Subcutaneous adipose tissue (tissue), 4 donors: ENCODE measurements around the gene SETMAR. TPM values are rescaled to one million over a fixed set of nuclear protein-coding genes. Genes with fewer than 3 reads are reported as not detected.

Experiments used
- total RNA-seq, 4 donors: library from RNA; depleted of rRNA; stranded (reverse); fragments of >200 nt; gene quantifications; one replicate each; pipeline ENCODE4 v1.1.0, GENCODE V29; 2016
- TF ChIP-seq, protein P1 (sequence below): fragments of 450-650 bp; IDR thresholded peaks from one replicate; pipeline ENCODE4 v1.5.1; 2016; ENCODE audit warnings: low read depth, mild to moderate bottlenecking, control low read depth, antibody characterized with exemption, moderate library complexity

Gene SETMAR
- total RNA-seq, 4 donors from 2014 or later: 23.7 to 65.8 (median 46.4) TPM

DNA sequence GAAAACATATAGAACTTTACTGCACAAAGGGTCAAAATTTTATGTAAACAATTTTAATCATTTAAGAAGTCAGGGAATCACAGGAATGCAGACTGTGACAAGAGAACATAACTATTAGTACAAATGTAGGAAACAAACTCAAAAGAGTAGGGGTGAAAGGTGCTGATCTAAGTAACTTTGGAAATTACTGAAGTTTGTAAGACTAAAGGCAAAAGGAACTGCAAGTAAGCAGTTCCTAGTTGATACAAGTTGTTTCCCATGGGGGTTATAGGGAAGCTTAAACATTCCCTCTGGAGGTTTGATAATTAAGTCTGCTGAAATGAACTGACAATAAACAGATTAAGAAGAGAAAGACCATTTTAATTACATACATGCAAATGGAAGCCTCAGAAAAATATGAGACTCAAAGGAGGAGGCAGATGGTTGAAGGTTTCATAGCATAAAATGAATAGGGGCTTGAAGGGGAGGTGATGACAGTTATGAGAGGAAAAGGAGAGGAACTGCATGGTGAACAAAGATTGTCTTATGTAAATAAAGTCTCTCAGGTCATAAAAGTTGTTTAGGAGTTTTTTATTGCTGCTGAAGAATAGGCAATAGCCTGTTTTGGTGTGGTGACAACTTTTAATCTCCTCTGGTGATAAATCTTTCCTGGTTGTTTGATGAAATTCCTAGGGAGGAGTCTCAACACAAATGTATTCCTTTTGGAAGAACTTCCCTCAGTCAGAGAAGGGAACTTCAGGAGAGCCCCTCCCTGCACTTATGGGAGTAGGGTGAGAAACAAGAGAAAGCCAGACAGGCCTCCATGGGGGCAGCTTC, 17.1 kb downstream of the SETMAR start:
- TF ChIP-seq, protein P1, sequence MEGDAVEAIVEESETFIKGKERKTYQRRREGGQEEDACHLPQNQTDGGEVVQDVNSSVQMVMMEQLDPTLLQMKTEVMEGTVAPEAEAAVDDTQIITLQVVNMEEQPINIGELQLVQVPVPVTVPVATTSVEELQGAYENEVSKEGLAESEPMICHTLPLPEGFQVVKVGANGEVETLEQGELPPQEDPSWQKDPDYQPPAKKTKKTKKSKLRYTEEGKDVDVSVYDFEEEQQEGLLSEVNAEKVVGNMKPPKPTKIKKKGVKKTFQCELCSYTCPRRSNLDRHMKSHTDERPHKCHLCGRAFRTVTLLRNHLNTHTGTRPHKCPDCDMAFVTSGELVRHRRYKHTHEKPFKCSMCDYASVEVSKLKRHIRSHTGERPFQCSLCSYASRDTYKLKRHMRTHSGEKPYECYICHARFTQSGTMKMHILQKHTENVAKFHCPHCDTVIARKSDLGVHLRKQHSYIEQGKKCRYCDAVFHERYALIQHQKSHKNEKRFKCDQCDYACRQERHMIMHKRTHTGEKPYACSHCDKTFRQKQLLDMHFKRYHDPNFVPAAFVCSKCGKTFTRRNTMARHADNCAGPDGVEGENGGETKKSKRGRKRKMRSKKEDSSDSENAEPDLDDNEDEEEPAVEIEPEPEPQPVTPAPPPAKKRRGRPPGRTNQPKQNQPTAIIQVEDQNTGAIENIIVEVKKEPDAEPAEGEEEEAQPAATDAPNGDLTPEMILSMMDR: no peak

DNA sequence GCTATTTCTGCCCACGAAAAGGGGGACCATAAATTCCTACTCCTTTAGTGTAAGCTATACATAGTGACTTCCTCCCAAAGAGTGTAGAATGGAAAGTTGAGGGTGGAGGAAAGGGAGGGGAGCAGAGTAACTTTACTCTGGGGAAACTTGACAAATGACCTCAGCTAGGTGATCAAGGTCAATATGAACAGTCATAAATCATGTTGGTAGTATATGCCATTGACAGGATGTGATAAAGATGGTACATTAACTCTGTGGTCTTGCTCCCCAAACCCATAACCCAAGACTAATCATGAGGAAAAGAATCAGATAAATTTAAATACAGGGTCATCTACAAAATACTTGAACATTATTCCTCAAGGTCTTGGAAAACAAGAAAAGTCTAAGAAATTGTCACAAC, 18.6 kb downstream of the SETMAR start:
- TF ChIP-seq, protein P1: no peak

DNA sequence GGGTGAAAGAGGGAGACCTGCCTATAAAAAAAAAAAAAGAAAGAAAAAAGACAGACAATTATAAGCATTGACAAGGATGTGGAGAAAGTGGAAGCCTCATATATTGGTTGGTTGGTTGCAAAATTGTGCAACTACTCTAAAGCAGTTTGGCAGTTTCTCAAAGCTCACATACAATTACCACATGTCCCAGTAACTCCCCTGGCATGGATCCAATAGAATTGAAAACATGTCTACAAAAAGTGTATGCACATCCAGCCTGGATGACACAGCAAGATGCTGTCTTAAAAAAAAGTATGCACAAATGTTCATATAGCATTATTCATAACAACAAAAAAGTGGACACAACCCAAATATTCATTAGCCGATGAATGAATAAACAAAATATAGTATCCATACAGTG, 19.5 kb downstream of the SETMAR start:
- TF ChIP-seq, protein P1: no peak

DNA sequence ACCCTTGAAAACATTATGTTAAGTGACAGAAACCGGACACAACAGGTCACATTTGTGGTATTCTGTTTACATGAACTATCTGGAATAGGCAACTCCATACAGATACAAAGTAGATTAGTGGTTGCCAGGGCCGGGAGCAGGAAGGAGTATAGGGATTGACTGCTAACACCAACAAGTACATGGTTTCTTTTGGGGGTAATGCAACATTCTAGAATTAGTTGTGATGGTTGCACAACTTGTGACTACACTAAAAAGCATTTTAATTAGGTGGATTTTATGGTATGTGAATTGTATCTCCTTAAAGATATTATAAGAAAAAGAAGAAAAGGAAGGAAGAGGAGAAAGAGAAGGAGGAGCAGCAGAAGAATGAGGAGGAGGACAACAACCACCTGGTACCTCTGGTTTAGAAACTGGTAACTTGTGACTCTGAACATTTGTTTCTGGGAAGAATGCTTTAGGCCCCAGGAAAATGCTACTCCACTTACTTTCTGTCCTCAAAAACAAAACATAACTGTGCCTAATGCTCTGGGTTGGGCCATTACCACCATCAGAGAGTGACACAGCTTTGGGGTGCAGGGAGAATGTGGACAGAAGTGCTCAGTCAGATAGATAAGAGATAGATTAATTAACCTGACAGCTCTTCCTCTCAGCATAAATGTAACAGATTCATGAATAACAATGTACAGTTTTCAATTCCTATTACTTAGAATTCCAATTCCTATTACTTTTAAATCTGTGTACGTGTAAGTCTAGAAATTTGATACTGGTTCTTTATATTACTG, 20.3 kb downstream of the SETMAR start:
- TF ChIP-seq, protein P1: no peak

DNA sequence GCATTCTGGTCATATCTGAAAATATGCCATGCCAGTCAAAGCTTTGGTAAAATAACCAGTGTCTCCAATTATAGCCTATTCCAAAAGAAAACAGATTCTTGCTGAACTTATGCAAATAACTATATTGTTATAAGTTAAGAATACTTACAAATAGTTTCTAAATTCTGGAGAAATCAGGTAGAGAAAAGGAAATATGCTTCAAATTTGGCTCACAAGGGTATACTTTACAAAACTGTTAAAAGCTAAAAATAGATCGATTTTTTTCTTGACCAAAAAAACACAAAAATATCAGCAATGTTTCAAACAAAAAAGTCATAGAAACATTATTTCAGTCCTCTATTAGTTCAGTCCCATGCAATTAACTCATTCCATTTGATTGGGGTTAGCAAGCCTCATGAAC, 23.7 kb downstream of the SETMAR start:
- TF ChIP-seq, protein P1: no peak

DNA sequence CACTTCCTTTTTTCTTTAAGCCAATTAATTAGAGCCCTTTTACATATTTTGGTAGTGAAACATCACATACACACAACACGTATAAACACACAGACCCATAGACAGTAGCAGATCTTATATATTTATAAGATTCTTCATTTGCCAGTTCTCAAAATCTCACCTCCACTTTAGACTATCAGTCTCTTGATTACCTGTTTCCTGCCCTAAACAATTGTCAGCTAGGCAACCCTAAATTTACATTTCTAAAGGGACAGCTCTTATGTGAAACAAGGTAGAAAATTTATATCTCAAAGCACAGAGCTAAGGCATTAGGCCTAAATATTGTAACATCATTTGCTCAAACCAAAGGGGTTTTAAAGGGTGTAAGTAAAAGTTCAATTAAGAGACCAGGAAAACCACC, 28.9 kb downstream of the SETMAR start:
- TF ChIP-seq, protein P1: no peak

DNA sequence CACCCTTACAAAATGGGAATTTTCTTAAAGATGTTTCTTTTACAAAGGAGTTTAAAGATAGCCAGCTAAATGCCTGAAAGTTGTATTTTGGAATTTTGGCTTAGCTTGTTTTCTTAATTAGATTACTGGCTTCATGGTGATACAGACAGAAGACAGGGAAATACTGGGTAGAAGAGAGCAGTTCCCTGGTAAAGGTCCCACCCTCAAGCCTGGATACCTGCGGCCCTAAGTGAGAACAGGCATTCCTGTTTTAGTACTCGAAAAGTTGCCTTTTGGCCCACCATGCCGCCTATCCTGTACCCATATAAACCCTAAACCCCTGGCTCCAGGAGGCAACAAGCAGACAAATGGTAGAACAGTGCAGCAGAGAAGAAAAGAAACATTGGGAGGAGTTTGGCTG, 29.4 kb downstream of the SETMAR start:
- TF ChIP-seq, protein P1: no peak
